ENCODE data around the gene GATAD2B. TPM values are rescaled to one million over a fixed set of nuclear protein-coding genes. Genes with fewer than 3 reads are reported as not detected.
"Not testable (repeated sequence)": the region's sequence is repeated elsewhere in the genome, so short reads cannot be mapped to it uniquely, and the experiment has no call there.

The GATAD2B gene
- total RNA-seq, 1 donor from 2014 or later: 48.4 TPM

- Histone ChIP-seq H3K4me2 (ENCODE audit: low read length) (no peak overlapping the region), H3K9me3 (ENCODE audit: insufficient read depth, low read depth, low read length) (no peaks in the 10 kb centered on the region), H2AFZ (ENCODE audit: low read depth, low read length) (no peak overlapping the region), H3K4me1 (ENCODE audit: insufficient read depth, low read length) (peaks cover 17% of the 10 kb centered on the region), H4K20me1 (ENCODE audit: insufficient read depth, low read length) (peaks cover 91% of the 10 kb centered on the region), H3K4me3 (ENCODE audit: insufficient read depth, low read depth, low read length) (no peak overlapping the region), H3K9ac (ENCODE audit: low read length) (no peak overlapping the region), H3K79me2 (ENCODE audit: insufficient read depth, low read length) (peaks cover 94% of the 10 kb centered on the region), H3K36me3 (ENCODE audit: insufficient read depth, low read length) (peaks cover 4% of the 10 kb centered on the region), H3K27me3 (ENCODE audit: insufficient read depth, low read length) (no peaks in the 10 kb centered on the region), H3K27ac (ENCODE audit: low read depth, low read length) (no peak overlapping the region)
- Mint-ChIP-seq H3K27ac (ENCODE audit: unreplicated experiment) (no peak overlapping the region), H3K4me1 (ENCODE audit: low read depth, unreplicated experiment) (peaks cover 26% of the 10 kb centered on the region), H3K9me3 (ENCODE audit: unreplicated experiment) (no peaks in the 10 kb centered on the region), H3K27me3 (ENCODE audit: low read depth, unreplicated experiment) (no peaks in the 10 kb centered on the region), H3K36me3 (ENCODE audit: low read depth, unreplicated experiment) (peaks cover 2% of the 10 kb centered on the region), H3K4me3 (ENCODE audit: unreplicated experiment) (no peak overlapping the region)
- no peak for DNase-seq (ENCODE audit: low read depth)
- FAIRE-seq: no peak
- TF ChIP-seq, protein P1, sequence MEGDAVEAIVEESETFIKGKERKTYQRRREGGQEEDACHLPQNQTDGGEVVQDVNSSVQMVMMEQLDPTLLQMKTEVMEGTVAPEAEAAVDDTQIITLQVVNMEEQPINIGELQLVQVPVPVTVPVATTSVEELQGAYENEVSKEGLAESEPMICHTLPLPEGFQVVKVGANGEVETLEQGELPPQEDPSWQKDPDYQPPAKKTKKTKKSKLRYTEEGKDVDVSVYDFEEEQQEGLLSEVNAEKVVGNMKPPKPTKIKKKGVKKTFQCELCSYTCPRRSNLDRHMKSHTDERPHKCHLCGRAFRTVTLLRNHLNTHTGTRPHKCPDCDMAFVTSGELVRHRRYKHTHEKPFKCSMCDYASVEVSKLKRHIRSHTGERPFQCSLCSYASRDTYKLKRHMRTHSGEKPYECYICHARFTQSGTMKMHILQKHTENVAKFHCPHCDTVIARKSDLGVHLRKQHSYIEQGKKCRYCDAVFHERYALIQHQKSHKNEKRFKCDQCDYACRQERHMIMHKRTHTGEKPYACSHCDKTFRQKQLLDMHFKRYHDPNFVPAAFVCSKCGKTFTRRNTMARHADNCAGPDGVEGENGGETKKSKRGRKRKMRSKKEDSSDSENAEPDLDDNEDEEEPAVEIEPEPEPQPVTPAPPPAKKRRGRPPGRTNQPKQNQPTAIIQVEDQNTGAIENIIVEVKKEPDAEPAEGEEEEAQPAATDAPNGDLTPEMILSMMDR (IDR thresholded peaks at IDR 0.05; ENCODE audit: insufficient read depth, low read depth, low read length): no peak
- TF ChIP-seq EZH2 (IDR thresholded peaks at IDR 0.05; ENCODE audit: insufficient read depth, low read length): no peak
Observed at GRCh38 chr1:153916297-153916696, 6.5 kb downstream of the GATAD2B start.

GRCh38 chr1:153912349-153912748, 10.4 kb downstream of the GATAD2B start:
- H3K4me2 ChIP-seq (ENCODE audit: low read length): no peak overlapping the region
- DNase-seq (ENCODE audit: low read depth) (no peak), FAIRE-seq (no peak)
- H3K4me1 ChIP-seq (ENCODE audit: insufficient read depth, low read length): no peaks in the 10 kb centered on the region
- no peaks in the 10 kb centered on the region for H3K27me3 ChIP-seq (ENCODE audit: insufficient read depth, low read length)
- Mint-ChIP-seq H3K36me3 (ENCODE audit: low read depth, unreplicated experiment) (peaks cover 5% of the 10 kb centered on the region), H3K27me3 (ENCODE audit: low read depth, unreplicated experiment) (no peaks in the 10 kb centered on the region), H3K4me1 (ENCODE audit: low read depth, unreplicated experiment) (no peaks in the 10 kb centered on the region), H3K27ac (ENCODE audit: unreplicated experiment) (no peak overlapping the region), H3K4me3 (ENCODE audit: unreplicated experiment) (no peak overlapping the region), H3K9me3 (ENCODE audit: unreplicated experiment) (no peaks in the 10 kb centered on the region)
- H3K27ac ChIP-seq (ENCODE audit: low read depth, low read length): no peak overlapping the region
- H2AFZ ChIP-seq (ENCODE audit: low read depth, low read length): no peak overlapping the region
- no peak for TF ChIP-seq EZH2 (IDR thresholded peaks at IDR 0.05; ENCODE audit: insufficient read depth, low read length)
- TF ChIP-seq, protein P1 (IDR thresholded peaks at IDR 0.05; ENCODE audit: insufficient read depth, low read depth, low read length): no peak
- no peak overlapping the region for H3K9ac ChIP-seq (ENCODE audit: low read length)
- H3K4me3 ChIP-seq (ENCODE audit: insufficient read depth, low read depth, low read length): no peak overlapping the region
- peaks cover 4% of the 10 kb centered on the region for H3K36me3 ChIP-seq (ENCODE audit: insufficient read depth, low read length)
- H3K79me2 ChIP-seq (ENCODE audit: insufficient read depth, low read length): peaks cover 91% of the 10 kb centered on the region
- H4K20me1 ChIP-seq (ENCODE audit: insufficient read depth, low read length): peaks cover 80% of the 10 kb centered on the region
- no peaks in the 10 kb centered on the region for H3K9me3 ChIP-seq (ENCODE audit: insufficient read depth, low read depth, low read length)

DNA sequence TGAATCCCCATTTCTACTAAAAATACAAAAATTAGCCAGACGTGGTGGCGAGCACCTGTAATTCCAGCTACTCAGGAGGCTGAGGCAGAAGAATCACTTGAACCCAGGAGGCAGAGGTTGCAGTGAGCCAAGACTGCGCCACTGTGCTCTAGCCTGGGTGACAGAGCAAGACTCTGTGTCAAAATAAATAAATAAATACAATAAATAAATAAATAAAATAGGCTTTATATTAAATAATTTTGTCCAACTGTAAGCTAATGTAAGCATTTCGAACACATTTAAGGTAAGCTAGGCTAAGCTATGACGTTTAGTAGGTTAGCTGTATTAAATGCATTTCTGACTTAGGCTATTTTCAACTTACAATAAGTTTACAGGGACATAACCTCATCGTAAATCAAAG, 12.2 kb downstream of the GATAD2B start:
- H3K9me3 ChIP-seq (ENCODE audit: insufficient read depth, low read depth, low read length); H3K9ac ChIP-seq (ENCODE audit: low read length); H3K4me2 ChIP-seq (ENCODE audit: low read length); H3K4me3 ChIP-seq (ENCODE audit: insufficient read depth, low read depth, low read length); H3K27me3 ChIP-seq (ENCODE audit: insufficient read depth, low read length); H3K27me3 Mint-ChIP-seq (ENCODE audit: low read depth, unreplicated experiment); H3K36me3 ChIP-seq (ENCODE audit: insufficient read depth, low read length); H3K4me1 ChIP-seq (ENCODE audit: insufficient read depth, low read length); H3K9me3 Mint-ChIP-seq (ENCODE audit: unreplicated experiment); H2AFZ ChIP-seq (ENCODE audit: low read depth, low read length); DNase-seq (ENCODE audit: low read depth); FAIRE-seq; H3K4me1 Mint-ChIP-seq (ENCODE audit: low read depth, unreplicated experiment); H3K36me3 Mint-ChIP-seq (ENCODE audit: low read depth, unreplicated experiment); H3K4me3 Mint-ChIP-seq (ENCODE audit: unreplicated experiment); H3K27ac ChIP-seq (ENCODE audit: low read depth, low read length); H3K27ac Mint-ChIP-seq (ENCODE audit: unreplicated experiment): not testable (repeated sequence)
- H3K79me2 ChIP-seq (ENCODE audit: insufficient read depth, low read length): peaks cover 90% of the 10 kb centered on the region
- peaks cover 82% of the 10 kb centered on the region for H4K20me1 ChIP-seq (ENCODE audit: insufficient read depth, low read length)

Measured in astrocyte (in vitro differentiated cells and primary cell).